Keratinocyte (primary cell): ENCODE data around the gene DMD. TPM values are rescaled to one million over a fixed set of nuclear protein-coding genes. Genes with fewer than 3 reads are reported as not detected.

ENCODE experiments used
- DNase-seq: peaks from one replicate; pipeline ENCODE4 v3.0.0-alpha.2; 2011; ENCODE audit warnings: low read depth, missing footprints, low spot score
- FAIRE-seq: peaks from 2 replicates; lab custom pipeline; 2011; peaks lifted over from hg19 to GRCh38; lab: Jason Lieb, UNC
- H2AFZ ChIP-seq: 2 replicates; pipeline ENCODE4 v1.6.0; 2012; ENCODE audit warnings: low read length, control low read depth, inconsistent platforms; ENCODE audit not compliant: control insufficient read depth
- H3K27ac ChIP-seq: 2 replicates; pipeline ENCODE4 v1.5.1; 2011; ENCODE audit warnings: low read length; ENCODE audit not compliant: control insufficient read depth, insufficient read depth
- H3K27me3 ChIP-seq: 3 replicates; pipeline ENCODE4 v1.6.0; 2011; ENCODE audit warnings: low read length; ENCODE audit not compliant: control insufficient read depth, insufficient read depth; ENCODE audit errors: extremely low read depth
- H3K36me3 ChIP-seq, 2 experiments: 2 replicates in 1 of 2; 3 replicates in 1 of 2; pipeline ENCODE4 v1.5.1; 2011; ENCODE audit warnings: low read length in 2 of 2, mild to moderate bottlenecking in 1 of 2; ENCODE audit not compliant: control insufficient read depth in 2 of 2, insufficient read depth in 2 of 2; ENCODE audit errors: extremely low read depth in 1 of 2
- H3K4me1 ChIP-seq: 3 replicates; pipeline ENCODE4 v1.5.1; 2011; ENCODE audit warnings: low read length; ENCODE audit not compliant: control insufficient read depth, insufficient read depth; ENCODE audit errors: extremely low read depth
- H3K4me2 ChIP-seq: 3 replicates; pipeline ENCODE4 v1.6.0; 2011; ENCODE audit warnings: low read depth, low read length; ENCODE audit not compliant: control insufficient read depth, insufficient read depth; ENCODE audit errors: extremely low read depth
- H3K4me3 ChIP-seq, 3 experiments: fragments of 200-600 bp in 1 of 3; sonication (generic) in 1 of 3; 2 replicates in 2 of 3; 3 replicates in 1 of 3; pipeline ENCODE4 v1.5.1; 2011 to 2016; ENCODE audit warnings: low read length in 3 of 3, mild to moderate bottlenecking in 3 of 3, control low read depth in 2 of 3, inconsistent platforms in 1 of 3, low read depth in 1 of 3, mixed read lengths in 1 of 3, mixed run types in 1 of 3, moderate library complexity in 1 of 3; ENCODE audit not compliant: control insufficient read depth in 2 of 3, insufficient read depth in 2 of 3; ENCODE audit errors: extremely low read depth in 1 of 3
- H3K79me2 ChIP-seq: 2 replicates; pipeline ENCODE4 v1.6.0; 2012; ENCODE audit warnings: low read length; ENCODE audit not compliant: control insufficient read depth, insufficient read depth
- H3K9ac ChIP-seq: 3 replicates; pipeline ENCODE4 v1.6.0; 2011; ENCODE audit warnings: low read length; ENCODE audit not compliant: control insufficient read depth, insufficient read depth; ENCODE audit errors: extremely low read depth
- H3K9me1 ChIP-seq: 3 replicates; pipeline ENCODE4 v1.6.0; 2011; ENCODE audit warnings: low read length; ENCODE audit not compliant: control insufficient read depth, insufficient read depth; ENCODE audit errors: extremely low read depth
- H3K9me3 ChIP-seq: 2 replicates; pipeline ENCODE4 v1.5.1; 2012; ENCODE audit warnings: low read depth, low read length; ENCODE audit not compliant: control insufficient read depth
- H4K20me1 ChIP-seq: 3 replicates; pipeline ENCODE4 v1.6.0; 2011; ENCODE audit warnings: low read length; ENCODE audit not compliant: control insufficient read depth, insufficient read depth; ENCODE audit errors: extremely low read depth
- CTCF ChIP-seq, 3 experiments: IDR thresholded peaks in 1 of 3; conservative IDR thresholded peaks in 1 of 3; optimal IDR thresholded peaks in 1 of 3; 2 replicates in 2 of 3; 3 replicates in 1 of 3; pipeline versions ENCODE3 to v1.5.1; 2011; ENCODE audit warnings: low read length in 3 of 3, mild to moderate bottlenecking in 3 of 3, moderate library complexity in 2 of 3, control low read depth in 1 of 3, inconsistent platforms in 1 of 3; ENCODE audit not compliant: insufficient read depth in 2 of 3; ENCODE audit errors: extremely low read depth in 1 of 3
- EZH2 ChIP-seq: IDR thresholded peaks from one replicate; pipeline ENCODE4 v1.6.1; 2012; ENCODE audit warnings: inconsistent platforms, mild to moderate bottlenecking, low read length, moderate library complexity
- dilution Hi-C: fragments of 300-500 bp; cut with MboI; formaldehyde crosslinking; loops from one replicate; pipeline ENCODE4 v1.7.0; 2020; ENCODE audit warnings: low sequenced_read_pairs; ENCODE audit not compliant: extremely low pct_ligation_motif_present
- polyA plus RNA-seq, 5 experiments: library from polyadenylated mRNA; depleted of rRNA in 3 of 5; stranded (reverse) in 3 of 5; stranded (forward) in 1 of 5; unstranded in 1 of 5; fragments of >200 nt; gene quantifications; 1 replicate in 1 of 5; 2 replicates in 3 of 5; 3 replicates in 1 of 5; pipeline versions ENCODE4 v1.2.1 to v1.2.3, GENCODE V29; 2011 to 2012; ENCODE audit warnings: missing spikeins in 2 of 5, low read depth in 1 of 5, low replicate concordance in 1 of 5

The DMD gene
- polyA plus RNA-seq, 1 donor (not counting 4 experiments of a cell fraction or from before 2014, with no cell fraction given): 8.9 TPM

- no peak for FAIRE-seq
- no peaks in the 10 kb centered on the region for H3K4me1 ChIP-seq
- no peaks in the 10 kb centered on the region for H4K20me1 ChIP-seq
- no peak overlapping the region for H2AFZ ChIP-seq
- H3K9me3 ChIP-seq: no peaks in the 10 kb centered on the region
- H3K4me3 ChIP-seq: no peak overlapping the region
- no peak overlapping the region for H3K4me2 ChIP-seq
- DNase-seq: no peak
- no peak overlapping the region for H3K27ac ChIP-seq
- no peak for TF ChIP-seq EZH2
- no peak for TF ChIP-seq CTCF (optimal IDR thresholded peaks at IDR 0.05 in 1 of 3, IDR thresholded peaks at IDR 0.05 in 1 of 3, conservative IDR thresholded peaks at IDR 0.05 in 1 of 3; ENCODE audit: extremely low read depth in 1 of 3, insufficient read depth in 2 of 3, low read length in 3 of 3)
- no peaks in the 10 kb centered on the region for H3K36me3 ChIP-seq
- H3K27me3 ChIP-seq: no peaks in the 10 kb centered on the region
- no peaks in the 10 kb centered on the region for H3K79me2 ChIP-seq
- H3K9ac ChIP-seq: no peak overlapping the region
- dilution Hi-C loops: no loop called here
- H3K9me1 ChIP-seq: no peaks in the 10 kb centered on the region
Measured at GRCh38 chrX:31714797-31715196, 1496.6 kb downstream of the DMD start.

- FAIRE-seq: no peak
- H3K79me2 ChIP-seq: no peaks in the 10 kb centered on the region
- H3K27me3 ChIP-seq: no peaks in the 10 kb centered on the region
Measured at GRCh38 chrX:31713120-31713519, 1498.2 kb downstream of the DMD start.

More at GRCh38 chrX:31713120-31713519, 1498.2 kb downstream of the DMD start:
- Histone ChIP-seq H3K9ac (no peak overlapping the region), H3K4me2 (no peak overlapping the region), H3K9me3 (no peaks in the 10 kb centered on the region), H3K4me3 (no peak overlapping the region), H3K4me1 (no peaks in the 10 kb centered on the region), H3K27ac (no peak overlapping the region), H3K36me3 (no peaks in the 10 kb centered on the region), H3K9me1 (no peaks in the 10 kb centered on the region), H2AFZ (no peak overlapping the region), H4K20me1 (no peaks in the 10 kb centered on the region)
- dilution Hi-C loops: no loop called here
- DNase-seq: no peak
- no peak for TF ChIP-seq EZH2
- no peak for TF ChIP-seq CTCF (optimal IDR thresholded peaks at IDR 0.05 in 1 of 3, IDR thresholded peaks at IDR 0.05 in 1 of 3, conservative IDR thresholded peaks at IDR 0.05 in 1 of 3; ENCODE audit: extremely low read depth in 1 of 3, insufficient read depth in 2 of 3, low read length in 3 of 3)
